ENCODE results near the gene SFRP2. TPM values are rescaled to one million over a fixed set of nuclear protein-coding genes. Genes with fewer than 3 reads are reported as not detected.

Gene SFRP2
- total RNA-seq, 1 experiment from 2014 or later, result 0.26 TPM

GRCh38 chr4:153771046-153771445, 17.8 kb downstream of the SFRP2 start:
- BruUV-seq (replicated peaks), result no TSS peak
- ATAC-seq, result no peak
- CTCF ChIA-PET, result no interaction called here
- in situ Hi-C loops (cut with HindIII; ENCODE audit: low pct_unique_long_range_greater_than_20kb, low sequenced_read_pairs), result no loop called here
- POLR2A ChIA-PET, result no interaction called here
- TF ChIP-seq CTCF (IDR thresholded peaks at IDR 0.05) (no peak), REST (IDR thresholded peaks at IDR 0.05; ENCODE audit: insufficient read depth in 1 of 2, low read depth in 2 of 2, low read length in 1 of 2) (no peak), TCF7L2 (IDR thresholded peaks at IDR 0.05; ENCODE audit: low read depth, low read length) (no peak), POLR2AphosphoS5 (IDR thresholded peaks at IDR 0.05; ENCODE audit: low read depth, low read length) (no peak), SIN3A (IDR thresholded peaks at IDR 0.05; ENCODE audit: borderline replicate concordance, insufficient read depth, low read depth, low read length) (no peak)
- no peak overlapping the region for H3K27ac ChIP-seq (ENCODE audit: low read length)
- H3K4me3 ChIP-seq (ENCODE audit: low read depth in 2 of 2, low read length in 2 of 2), result no peak overlapping the region
- intact Hi-C loops (cut with micrococcal nuclease; ENCODE audit: unreplicated experiment), result no loop called here
- H3K27me3 ChIP-seq (ENCODE audit: control insufficient read depth, insufficient read depth, low read length), result no peaks in the 10 kb centered on the region; the same call in 1 of the 2 replicates
- no peaks in the 10 kb centered on the region for H3K9me3 ChIP-seq (ENCODE audit: control insufficient read depth, insufficient read depth, low read depth, low read length)
- no peaks in the 10 kb centered on the region for H3K36me3 ChIP-seq (ENCODE audit: control insufficient read depth, insufficient read depth, low read length)
- no peaks in the 10 kb centered on the region for H3K4me1 ChIP-seq (ENCODE audit: control insufficient read depth, insufficient read depth, low read length)
- DNase-seq (ENCODE audit: low read depth, low spot score), result no peak

DNA sequence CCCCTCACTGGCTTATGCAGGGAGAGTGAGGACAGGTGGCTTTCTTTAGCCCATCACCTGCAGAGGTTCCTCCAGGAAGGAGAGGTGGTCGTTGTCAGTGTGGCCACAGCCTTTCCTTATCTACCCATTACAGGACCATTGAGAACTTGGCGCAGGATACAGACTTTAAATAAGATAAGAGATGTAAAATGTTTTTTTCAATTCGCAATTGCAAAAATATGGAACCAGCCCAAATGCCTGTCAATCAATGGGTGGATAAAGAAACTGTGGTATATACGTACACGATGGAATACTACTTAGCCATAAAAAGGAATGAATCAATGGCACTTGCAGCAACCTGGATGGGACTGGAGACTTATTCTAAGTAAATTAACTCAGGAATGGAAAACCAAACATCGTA, 22.1 kb downstream of the SFRP2 start:
- ChIA-PET POLR2A (no interaction called here), CTCF (no interaction called here)
- intact Hi-C loops (cut with micrococcal nuclease; ENCODE audit: unreplicated experiment) (no loop called here), in situ Hi-C loops (cut with HindIII; ENCODE audit: low pct_unique_long_range_greater_than_20kb, low sequenced_read_pairs) (no loop called here)
- Histone ChIP-seq H3K4me1 (ENCODE audit: control insufficient read depth, insufficient read depth, low read length) (no peaks in the 10 kb centered on the region), H3K27me3 (ENCODE audit: control insufficient read depth, insufficient read depth, low read length) (no peaks in the 10 kb centered on the region; the same call in 1 of the 2 replicates), H3K27ac (ENCODE audit: low read length) (no peak overlapping the region), H3K9me3 (ENCODE audit: control insufficient read depth, insufficient read depth, low read depth, low read length) (no peaks in the 10 kb centered on the region), H3K4me3 (ENCODE audit: low read depth in 2 of 2, low read length in 2 of 2) (no peak overlapping the region), H3K36me3 (ENCODE audit: control insufficient read depth, insufficient read depth, low read length) (no peaks in the 10 kb centered on the region)
- DNase-seq (ENCODE audit: low read depth, low spot score) (no peak), ATAC-seq (no peak)
- no peak for TF ChIP-seq TCF7L2 (IDR thresholded peaks at IDR 0.05; ENCODE audit: low read depth, low read length)
- no peak for TF ChIP-seq POLR2AphosphoS5 (IDR thresholded peaks at IDR 0.05; ENCODE audit: low read depth, low read length)
- no peak for TF ChIP-seq SIN3A (IDR thresholded peaks at IDR 0.05; ENCODE audit: borderline replicate concordance, insufficient read depth, low read depth, low read length)
- TF ChIP-seq CTCF (IDR thresholded peaks at IDR 0.05), result no peak
- no peak for TF ChIP-seq REST (IDR thresholded peaks at IDR 0.05; ENCODE audit: insufficient read depth in 1 of 2, low read depth in 2 of 2, low read length in 1 of 2)
- no TSS peak for BruUV-seq (replicated peaks)
